H9 (cell line): ENCODE results near the gene TMEM39A. TPM values are rescaled to one million over a fixed set of nuclear protein-coding genes. Genes with fewer than 3 reads are reported as not detected.

Experiments used
- DNase-seq: peaks from one replicate; pipeline ENCODE4 v3.0.0-alpha.2; 2017
- H2AFZ ChIP-seq: one replicate; pipeline ENCODE4 v1.6.1; 2013; ENCODE audit warnings: mild to moderate bottlenecking, low read length, control low read depth, moderate library complexity
- H2AK5ac ChIP-seq: 2 replicates; pipeline ENCODE4 v1.6.1; 2013; ENCODE audit warnings: low read length, control low read depth, mixed read lengths; ENCODE audit not compliant: insufficient read length
- H2BK120ac ChIP-seq: one replicate; pipeline ENCODE4 v1.6.1; 2013; ENCODE audit warnings: low read depth, mild to moderate bottlenecking, low read length, control low read depth, inconsistent platforms; ENCODE audit not compliant: poor library complexity, severe bottlenecking
- H2BK12ac ChIP-seq: 2 replicates; pipeline ENCODE4 v1.6.1; 2013; ENCODE audit warnings: low read length, control low read depth, mixed read lengths, low read depth; ENCODE audit not compliant: insufficient read length
- H2BK15ac ChIP-seq: 2 replicates; pipeline ENCODE4 v1.6.1; 2013; ENCODE audit warnings: low read depth, low read length, control low read depth
- H2BK20ac ChIP-seq: one replicate; pipeline ENCODE4 v1.6.1; 2013; ENCODE audit warnings: low read depth, mild to moderate bottlenecking, low read length, control low read depth, inconsistent platforms; ENCODE audit not compliant: poor library complexity, severe bottlenecking
- H2BK5ac ChIP-seq: 2 replicates; pipeline ENCODE4 v1.6.1; 2013; ENCODE audit warnings: low read length, control low read depth, mixed read lengths; ENCODE audit not compliant: insufficient read length
- H3K14ac ChIP-seq: 2 replicates; pipeline ENCODE4 v1.6.1; 2013; ENCODE audit warnings: low read length, control low read depth; ENCODE audit not compliant: insufficient read depth
- H3K18ac ChIP-seq: 2 replicates; pipeline ENCODE4 v1.6.1; 2013; ENCODE audit warnings: low read depth, mild to moderate bottlenecking, mixed read lengths, low read length, control low read depth; ENCODE audit not compliant: insufficient read length
- H3K23ac ChIP-seq: 2 replicates; pipeline ENCODE4 v1.6.1; 2013; ENCODE audit warnings: low read length, control low read depth, mixed read lengths, low read depth; ENCODE audit not compliant: insufficient read length
- H3K23me2 ChIP-seq: 2 replicates; pipeline ENCODE4 v1.6.1; 2013; ENCODE audit warnings: low read depth, mild to moderate bottlenecking, mixed read lengths, low read length, control low read depth; ENCODE audit not compliant: insufficient read length, poor library complexity, severe bottlenecking
- H3K27ac ChIP-seq: 2 replicates; pipeline ENCODE4 v1.5.1; 2013; ENCODE audit warnings: low read length, control low read depth, mixed read lengths, low read depth; ENCODE audit not compliant: insufficient read length
- H3K27me3 ChIP-seq: 2 replicates; pipeline ENCODE4 v1.6.1; 2013; ENCODE audit warnings: low read length, control low read depth, inconsistent platforms; ENCODE audit not compliant: insufficient read depth
- H3K4ac ChIP-seq: 2 replicates; pipeline ENCODE4 v1.6.1; 2013; ENCODE audit warnings: low read depth, mild to moderate bottlenecking, control low read depth, inconsistent platforms, low read length, moderate library complexity
- H3K4me1 ChIP-seq: 2 replicates; pipeline ENCODE4 v1.6.1; 2013; ENCODE audit warnings: low read length, control low read depth, inconsistent platforms; ENCODE audit not compliant: insufficient read depth
- H3K4me2 ChIP-seq: 2 replicates; pipeline ENCODE4 v1.6.1; 2013; ENCODE audit warnings: low read length, control low read depth, mixed read lengths; ENCODE audit not compliant: insufficient read length, insufficient read depth
- H3K56ac ChIP-seq: 2 replicates; pipeline ENCODE4 v1.6.1; 2013; ENCODE audit warnings: low read depth, mild to moderate bottlenecking, mixed read lengths, low read length, control low read depth; ENCODE audit not compliant: insufficient read length
- H3K79me1 ChIP-seq: 2 replicates; pipeline ENCODE4 v1.6.1; 2013; ENCODE audit warnings: low read depth, mild to moderate bottlenecking, moderate library complexity, low read length, control low read depth, inconsistent platforms; ENCODE audit not compliant: insufficient read depth, poor library complexity, severe bottlenecking
- H3K79me2 ChIP-seq: 2 replicates; pipeline ENCODE4 v1.6.1; 2013; ENCODE audit warnings: low read length, control low read depth, inconsistent platforms; ENCODE audit not compliant: insufficient read depth
- H3K9ac ChIP-seq: 2 replicates; pipeline ENCODE4 v1.6.1; 2013; ENCODE audit warnings: low read length, control low read depth, mixed read lengths; ENCODE audit not compliant: insufficient read length; ENCODE audit errors: extremely low read depth
- H3K9me3 ChIP-seq: one replicate; pipeline ENCODE4 v1.6.1; 2013; ENCODE audit warnings: low read depth, low read length, inconsistent platforms; ENCODE audit not compliant: control insufficient read depth
- H3T11ph ChIP-seq: one replicate; pipeline ENCODE4 v1.6.1; 2013; ENCODE audit warnings: mild to moderate bottlenecking, low read length, control low read depth, inconsistent platforms
- H4K20me1 ChIP-seq: one replicate; pipeline ENCODE4 v1.6.1; 2013; ENCODE audit not compliant: control insufficient read depth, insufficient read length, insufficient read depth
- H4K5ac ChIP-seq: 2 replicates; pipeline ENCODE4 v1.6.1; 2013; ENCODE audit warnings: low read depth, mild to moderate bottlenecking, mixed read lengths, low read length, control low read depth; ENCODE audit not compliant: insufficient read length
- H4K8ac ChIP-seq: replicated peaks from 2 replicates; pipeline ENCODE4 v1.6.1; 2013; ENCODE audit warnings: low read length, control low read depth, mixed read lengths, low read depth; ENCODE audit not compliant: insufficient read length
- H4K91ac ChIP-seq: 2 replicates; pipeline ENCODE4 v1.6.1; 2013; ENCODE audit warnings: low read depth, mild to moderate bottlenecking, moderate library complexity, mixed read lengths, low read length, control low read depth; ENCODE audit not compliant: insufficient read length
- H3K27ac Mint-ChIP-seq, 3 experiments: 2 replicates in 2 of 3; 3 replicates in 1 of 3; pipeline ENCODE4 v1.8.0; 2020 to 2021; ENCODE audit warnings: mixed read lengths in 3 of 3, mild to moderate bottlenecking in 1 of 3, moderate library complexity in 1 of 3
- H3K27me3 Mint-ChIP-seq: 2 replicates; pipeline ENCODE4 v1.8.0; 2021; ENCODE audit warnings: low read depth, mild to moderate bottlenecking, moderate library complexity, mixed read lengths
- H3K36me3 Mint-ChIP-seq, 3 experiments: 2 replicates in 2 of 3; 3 replicates in 1 of 3; pipeline ENCODE4 v1.8.0; 2020 to 2021; ENCODE audit warnings: low read depth in 3 of 3, mixed read lengths in 3 of 3; ENCODE audit not compliant: insufficient read depth in 1 of 3
- H3K4me1 Mint-ChIP-seq, 2 experiments: 2 replicates each; pipeline ENCODE4 v1.8.0; 2020; ENCODE audit warnings: mixed read lengths in 2 of 2
- H3K4me3 Mint-ChIP-seq, 2 experiments: 2 replicates in 1 of 2; 3 replicates in 1 of 2; pipeline ENCODE4 v1.8.0; 2020 to 2021; ENCODE audit warnings: mild to moderate bottlenecking in 2 of 2, mixed read lengths in 2 of 2, moderate library complexity in 1 of 2
- H3K9me3 Mint-ChIP-seq, 2 experiments: 2 replicates in 1 of 2; 3 replicates in 1 of 2; pipeline ENCODE4 v1.8.0; 2020; ENCODE audit warnings: mild to moderate bottlenecking in 2 of 2, mixed read lengths in 2 of 2, moderate library complexity in 1 of 2
- CTCF ChIP-seq: fragments of 200-600 bp; sonication (generic); conservative IDR thresholded peaks from 3 replicates; pipeline ENCODE4 v1.8.0; 2021; ENCODE audit warnings: antibody characterized with exemption, mild to moderate bottlenecking
- WGBS: extraction: QIAGEN DNeasy Blood & Tissue Kit; methylation state at CpG from one replicate; pipeline ENCODE4 v1.1.7; 2013; ENCODE audit warnings: missing lambda C conversion rate, low lambda C conversion rate, mixed read lengths; ENCODE audit not compliant: insufficient read length; ENCODE audit errors: extremely low coverage; 5-methylcytosine and 5-hydroxymethylcytosine counted together
- total RNA-seq: library from RNA; stranded (reverse); gene quantifications from 2 replicates; pipeline ENCODE4 v1.2.1, GENCODE V29; 2021

TMEM39A gene
- total RNA-seq, 1 experiment from 2014 or later = 45.0 TPM

GRCh38 chr3:119507404-119507803 lies 44.0 kb upstream of the TMEM39A start:
- Histone ChIP-seq H2BK120ac (no peak overlapping the region), H4K8ac (no peak overlapping the region), H3K27me3 (no peaks in the 10 kb centered on the region), H2BK20ac (no peak overlapping the region), H2AK5ac (no peak overlapping the region), H2BK5ac (no peak overlapping the region), H3T11ph (no peak overlapping the region), H3K18ac (no peak overlapping the region), H2AFZ (no peak overlapping the region), H4K91ac (no peak overlapping the region), H3K56ac (no peak overlapping the region), H3K4me2 (no peak overlapping the region), H3K27ac (no peak overlapping the region), H3K23me2 (no peaks in the 10 kb centered on the region), H3K79me1 (no peaks in the 10 kb centered on the region), H3K9ac (no peak overlapping the region), H2BK15ac (no peak overlapping the region), H4K20me1 (no peaks in the 10 kb centered on the region), H4K5ac (no peak overlapping the region), H2BK12ac (no peak overlapping the region), H3K79me2 (no peaks in the 10 kb centered on the region), H3K14ac (no peak overlapping the region), H3K9me3 (no peaks in the 10 kb centered on the region), H3K4me1 (no peaks in the 10 kb centered on the region), H3K23ac (no peak overlapping the region), H3K4ac (no peak overlapping the region)
- no peak for DNase-seq
- no peaks in the 10 kb centered on the region for H3K9me3 Mint-ChIP-seq
- H3K4me1 Mint-ChIP-seq = no peaks in the 10 kb centered on the region
- H3K27me3 Mint-ChIP-seq = no peaks in the 10 kb centered on the region
- H3K4me3 Mint-ChIP-seq = no peak overlapping the region
- WGBS = no CpG with 5 or more reads among the region's 2 CpGs
- TF ChIP-seq CTCF = no peak
- no peak overlapping the region for H3K27ac Mint-ChIP-seq
- H3K36me3 Mint-ChIP-seq = peaks cover 11 to 63% (median 59%) of the 10 kb centered on the region in 3 experiments; a peak in 6 of 7 replicates
